ENCODE results near the gene VPS8. TPM values are rescaled to one million over a fixed set of nuclear protein-coding genes. Genes with fewer than 3 reads are reported as not detected.
"Not testable (repeated sequence)": the region's sequence is repeated elsewhere in the genome, so short reads cannot be mapped to it uniquely, and the experiment has no call there.

The VPS8 gene
- total RNA-seq, 2 donors from 2014 or later = 40.1 to 78.0 TPM

GRCh38 chr3:184894051-184894450, 82.1 kb downstream of the VPS8 start:
- H3K4me1 ChIP-seq (ENCODE audit: control insufficient read depth in 1 of 2, low read depth in 2 of 2) = no peaks in the 10 kb centered on the region
- TF ChIP-seq, protein P1, sequence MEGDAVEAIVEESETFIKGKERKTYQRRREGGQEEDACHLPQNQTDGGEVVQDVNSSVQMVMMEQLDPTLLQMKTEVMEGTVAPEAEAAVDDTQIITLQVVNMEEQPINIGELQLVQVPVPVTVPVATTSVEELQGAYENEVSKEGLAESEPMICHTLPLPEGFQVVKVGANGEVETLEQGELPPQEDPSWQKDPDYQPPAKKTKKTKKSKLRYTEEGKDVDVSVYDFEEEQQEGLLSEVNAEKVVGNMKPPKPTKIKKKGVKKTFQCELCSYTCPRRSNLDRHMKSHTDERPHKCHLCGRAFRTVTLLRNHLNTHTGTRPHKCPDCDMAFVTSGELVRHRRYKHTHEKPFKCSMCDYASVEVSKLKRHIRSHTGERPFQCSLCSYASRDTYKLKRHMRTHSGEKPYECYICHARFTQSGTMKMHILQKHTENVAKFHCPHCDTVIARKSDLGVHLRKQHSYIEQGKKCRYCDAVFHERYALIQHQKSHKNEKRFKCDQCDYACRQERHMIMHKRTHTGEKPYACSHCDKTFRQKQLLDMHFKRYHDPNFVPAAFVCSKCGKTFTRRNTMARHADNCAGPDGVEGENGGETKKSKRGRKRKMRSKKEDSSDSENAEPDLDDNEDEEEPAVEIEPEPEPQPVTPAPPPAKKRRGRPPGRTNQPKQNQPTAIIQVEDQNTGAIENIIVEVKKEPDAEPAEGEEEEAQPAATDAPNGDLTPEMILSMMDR (IDR thresholded peaks at IDR 0.05) = no peak
- DNase-seq (ENCODE audit: low spot score) (no peak), ATAC-seq (ENCODE audit: insufficient number of reproducible peaks, low FRiP score, low read depth) (no peak)
- no peaks in the 10 kb centered on the region for H3K9me3 ChIP-seq
- no peak overlapping the region for H3K4me3 ChIP-seq
- peaks cover 4% of the 10 kb centered on the region for H3K36me3 ChIP-seq
- no peaks in the 10 kb centered on the region for H3K27me3 ChIP-seq (replicated peaks; ENCODE audit: insufficient read depth)
- no peak overlapping the region for H3K27ac ChIP-seq

DNA sequence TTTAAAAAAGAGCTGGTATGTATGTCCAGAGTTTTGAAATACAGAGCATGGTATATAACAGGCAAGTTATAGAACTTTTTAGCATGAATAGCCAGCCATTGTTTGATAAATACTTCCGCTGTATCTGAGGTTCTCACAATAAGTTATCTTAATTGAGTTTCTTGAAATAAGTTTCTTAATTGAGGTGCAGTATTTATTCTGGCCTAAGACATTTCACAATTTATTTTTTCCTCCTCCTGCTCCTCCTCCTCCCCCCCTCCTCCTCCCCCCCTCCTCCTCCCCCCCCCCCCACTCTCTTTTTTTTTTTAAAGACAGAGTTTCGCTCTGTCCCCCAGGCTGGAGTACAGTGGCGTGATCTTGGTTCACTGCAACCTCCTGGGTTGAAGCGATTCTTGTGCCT, 83.4 kb downstream of the VPS8 start:
- Histone ChIP-seq H3K9me3 (no peaks in the 10 kb centered on the region), H3K27ac (no peak overlapping the region), H3K4me3 (no peak overlapping the region), H3K4me1 (ENCODE audit: control insufficient read depth in 1 of 2, low read depth in 2 of 2) (no peaks in the 10 kb centered on the region), H3K36me3 (peaks cover 4% of the 10 kb centered on the region), H3K27me3 (replicated peaks; ENCODE audit: insufficient read depth) (no peaks in the 10 kb centered on the region)
- TF ChIP-seq, protein P1 (IDR thresholded peaks at IDR 0.05) = no peak
- ATAC-seq (ENCODE audit: insufficient number of reproducible peaks, low FRiP score, low read depth) = no peak
- no peak for DNase-seq (ENCODE audit: low spot score)

DNA sequence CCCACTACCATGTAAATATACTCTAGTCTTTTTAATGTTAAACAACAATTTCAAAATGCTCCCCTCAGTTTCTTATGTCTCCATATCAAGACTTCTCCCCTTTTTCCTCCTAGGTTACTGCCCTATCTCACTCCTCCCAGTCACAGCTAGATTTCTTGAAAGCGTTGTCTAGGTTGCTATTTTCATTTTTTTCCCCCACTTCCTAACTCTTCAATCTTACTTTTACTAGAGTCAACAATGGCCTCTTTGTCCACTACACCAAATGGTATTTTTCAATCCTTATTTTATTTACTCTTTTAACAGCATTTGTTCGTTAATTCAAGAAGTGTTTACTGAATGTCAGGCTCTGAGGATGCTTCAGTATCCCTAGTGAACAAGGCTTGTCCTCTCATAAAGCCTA, 84.4 kb downstream of the VPS8 start:
- H3K27me3 ChIP-seq (replicated peaks; ENCODE audit: insufficient read depth) = no peaks in the 10 kb centered on the region
- peaks cover 4% of the 10 kb centered on the region for H3K36me3 ChIP-seq
- H3K9me3 ChIP-seq = no peaks in the 10 kb centered on the region
- H3K4me1 ChIP-seq (ENCODE audit: control insufficient read depth in 1 of 2, low read depth in 2 of 2) = no peaks in the 10 kb centered on the region
- no peak for DNase-seq (ENCODE audit: low spot score)
- no peak overlapping the region for H3K4me3 ChIP-seq
- H3K27ac ChIP-seq = no peak overlapping the region
- TF ChIP-seq, protein P1 (IDR thresholded peaks at IDR 0.05) = no peak
- ATAC-seq (ENCODE audit: insufficient number of reproducible peaks, low FRiP score, low read depth) = no peak

- no peaks in the 10 kb centered on the region for H3K9me3 ChIP-seq
- TF ChIP-seq, protein P1 (IDR thresholded peaks at IDR 0.05) = no peak
- H3K4me3 ChIP-seq = no peak overlapping the region
- H3K4me1 ChIP-seq (ENCODE audit: control insufficient read depth in 1 of 2, low read depth in 2 of 2) = no peaks in the 10 kb centered on the region
- H3K36me3 ChIP-seq = peaks cover 4% of the 10 kb centered on the region
- ATAC-seq (ENCODE audit: insufficient number of reproducible peaks, low FRiP score, low read depth) (no peak), DNase-seq (ENCODE audit: low spot score) (no peak)
- H3K27ac ChIP-seq = no peak overlapping the region
- H3K27me3 ChIP-seq (replicated peaks; ENCODE audit: insufficient read depth) = no peaks in the 10 kb centered on the region
Observed at GRCh38 chr3:184899953-184900595, 88.1 kb downstream of the VPS8 start.

GRCh38 chr3:184907031-184907430, 95.1 kb downstream of the VPS8 start:
- ATAC-seq (ENCODE audit: insufficient number of reproducible peaks, low FRiP score, low read depth) = not testable (repeated sequence)

More at GRCh38 chr3:184907031-184907430, 95.1 kb downstream of the VPS8 start:
- H3K36me3 ChIP-seq; DNase-seq (ENCODE audit: low spot score); H3K27ac ChIP-seq; H3K9me3 ChIP-seq; H3K27me3 ChIP-seq (replicated peaks; ENCODE audit: insufficient read depth); H3K4me3 ChIP-seq: not testable (repeated sequence)
- H3K4me1 ChIP-seq (ENCODE audit: control insufficient read depth in 1 of 2, low read depth in 2 of 2) = peaks cover 7 to 32% of the 10 kb centered on the region in 2 donors

Measured in thoracic aorta (tissue), 2 donors.